H1 (cell line): ENCODE measurements around the gene PPP2R5B.

Experiments used
- EZH2 ChIP-seq: fragments of 200-600 bp; sonication (generic); IDR thresholded peaks from 2 replicates; pipeline ENCODE4 v1.7.1; 2012; ENCODE audit warnings: low read depth, mild to moderate bottlenecking, moderate library complexity, low read length, inconsistent platforms; ENCODE audit not compliant: severe bottlenecking
- TF ChIP-seq, protein P1 (sequence below): IDR thresholded peaks from 2 replicates; pipeline ENCODE4 v1.6.1; 2012; ENCODE audit warnings: inconsistent platforms

DNA sequence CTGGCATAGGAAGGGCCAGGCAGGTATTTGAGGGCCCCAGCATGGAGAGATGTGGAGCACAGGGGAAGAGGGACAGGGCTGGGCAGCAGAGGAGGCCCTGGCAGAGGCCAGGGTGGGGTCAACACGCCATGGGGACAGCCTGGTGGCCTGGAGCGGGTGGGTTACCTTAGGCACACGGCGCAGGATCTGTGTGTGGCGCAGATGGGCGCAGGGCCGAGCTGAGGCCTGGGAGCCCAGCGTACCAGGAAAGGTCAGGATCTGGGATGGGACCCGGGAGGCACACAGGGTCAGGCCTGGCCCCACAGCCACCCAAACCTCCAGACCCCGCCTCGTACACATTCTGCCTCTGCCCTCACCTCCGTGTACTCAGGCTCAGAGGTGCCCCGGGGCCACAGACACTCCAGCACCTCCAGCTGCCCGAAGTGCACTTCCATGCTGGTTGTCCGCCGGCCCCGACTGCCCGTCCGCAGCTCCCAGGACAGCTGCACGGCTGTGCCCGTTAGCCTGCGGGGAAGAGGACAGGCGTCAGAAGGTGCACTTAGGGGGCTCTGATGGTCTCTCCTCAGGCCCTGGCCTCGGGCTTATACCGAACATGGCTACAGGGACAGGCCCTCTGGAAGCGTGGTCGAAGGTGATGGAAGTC lies 13.9 kb upstream of the PPP2R5B start:
- TF ChIP-seq, protein P1, sequence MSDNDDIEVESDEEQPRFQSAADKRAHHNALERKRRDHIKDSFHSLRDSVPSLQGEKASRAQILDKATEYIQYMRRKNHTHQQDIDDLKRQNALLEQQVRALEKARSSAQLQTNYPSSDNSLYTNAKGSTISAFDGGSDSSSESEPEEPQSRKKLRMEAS: no peak
- no peak for TF ChIP-seq EZH2
